Adrenal gland (tissue), 12 donors: ENCODE data around the gene RNF141. TPM values are rescaled to one million over a fixed set of nuclear protein-coding genes. Genes with fewer than 3 reads are reported as not detected.

Experiments used
- DNase-seq, 7 donors: peaks; one replicate each; pipeline ENCODE4 v3.0.0-alpha.2; 2019 to 2020
- H3K27ac ChIP-seq, 5 donors: fragments of 200-600 bp; sonication (generic) in 4 of 5; 1 replicate in 3 of 5; 2 replicates in 2 of 5; pipeline versions ENCODE4 v1.5.1 to v1.8.0; 2016 to 2020; ENCODE audit warnings: mild to moderate bottlenecking in 1 of 5
- H3K27me3 ChIP-seq: fragments of 200-600 bp; 2 replicates; pipeline ENCODE4 v1.8.0; 2021
- H3K36me3 ChIP-seq, 2 donors: fragments of 200-600 bp; replicated peaks in 1 of 2; 1 replicate in 1 of 2; 2 replicates in 1 of 2; pipeline versions ENCODE4 v1.5.1 to v1.8.0; 2018 to 2022
- H3K4me1 ChIP-seq, 2 donors: fragments of 200-600 bp; replicated peaks in 1 of 2; 1 replicate in 1 of 2; 2 replicates in 1 of 2; pipeline versions ENCODE4 v1.5.1 to v1.8.0; 2018 to 2021
- H3K4me3 ChIP-seq, 4 donors: fragments of 200-600 bp; sonication (generic) in 3 of 4; one replicate each; pipeline ENCODE4 v1.5.1; 2016 to 2018
- H3K9me3 ChIP-seq, 3 donors: fragments of 200-600 bp; sonication (generic) in 1 of 3; replicated peaks in 1 of 3; 1 replicate in 2 of 3; 2 replicates in 1 of 3; pipeline versions ENCODE4 v1.5.1 to v1.8.0; 2016 to 2021
- CTCF ChIP-seq, 6 experiments: fragments of 450-650 bp in 4 of 6; fragments of 200-600 bp in 2 of 6; sonication (generic) in 1 of 6; IDR thresholded peaks; 1 replicate in 5 of 6; 2 replicates in 1 of 6; pipeline versions ENCODE4 v1.5.1 to v1.8.0; 2016 to 2021; ENCODE audit warnings: antibody characterized with exemption in 6 of 6, mild to moderate bottlenecking in 2 of 6, moderate library complexity in 1 of 6
- POLR2A ChIP-seq, 2 donors: fragments of 450-650 bp; IDR thresholded peaks; one replicate each; pipeline ENCODE4 v1.6.1; 2017; ENCODE audit warnings: antibody characterized with exemption in 2 of 2, mild to moderate bottlenecking in 2 of 2, moderate library complexity in 1 of 2
- WGBS, 4 donors: extraction: QIAGEN DNeasy Blood & Tissue Kit in 2 of 4; methylation state at CpG; one replicate each; pipeline versions ENCODE4 v1.1.5 to v1.1.7; 2013 to 2017; 5-methylcytosine and 5-hydroxymethylcytosine counted together
- intact Hi-C, 2 donors: fragments of 100-400 bp; cut with DNase I; formaldehyde crosslinking; loops; one replicate each; pipeline versions ENCODE4 v1.14.1 to v1.15.0; 2022 to 2023
- polyA plus RNA-seq, 3 donors: library from polyadenylated mRNA; stranded (reverse); fragments of 200-250 nt in 2 of 3; fragments of 350-450 nt in 1 of 3; fragmentation: Illumina TruSeq in 1 of 3; extraction: RNeasy Lipid Tissue Mini Kit (QIAGEN cat#74804) in 1 of 3; gene quantifications; one replicate each; pipeline ENCODE4 v1.2.3, GENCODE V29; 2013 to 2014
- total RNA-seq, 9 donors: library from RNA; depleted of rRNA in 4 of 9; stranded (reverse); fragments of >200 nt in 4 of 9; fragments of 120-200 nt in 1 of 9; fragmentation: NEBNext Ultra II Directional in 1 of 9; extraction: Animal tissue kit (Norgen Biotek cat#: 25700) in 1 of 9; gene quantifications; one replicate each; pipeline versions ENCODE4 v1.1.0 to v1.2.4, GENCODE V29; 2013 to 2023
- donor health status: healthy with polysubstance abuse.
- donor health status: Bipolar disorder and iron deficiency.
- donor health status: DM: yes; HTN: yes; CAD: no.
- donor health status: DM: no; HTN: no; CAD: no.
- donor health status: DM: no; HTN: no; CAD: no.
- donor health status: DM: yes; HTN: yes; CAD: no.

Gene RNF141
- total and polyA plus RNA-seq, 12 donors: 10.3 to 109 (median 56.1) TPM

GRCh38 chr11:10477690-10478046, 63.3 kb downstream of the RNF141 start:
- Histone ChIP-seq H3K27me3 (no peaks in the 10 kb centered on the region), H3K9me3 (no peaks in the 10 kb centered on the region), H3K27ac (peak overlapping the region in 2 of 5 donors; percentile 10 to 26), H3K4me1 (peaks cover 0 to 7% of the 10 kb centered on the region in 2 donors), H3K36me3 (peaks cover 0 to 7% of the 10 kb centered on the region in 2 donors), H3K4me3 (no peak overlapping the region)
- 96 to 100% (median 97%) methylated on average over 5 to 8 of the region's 8 CpGs for WGBS, 4 donors
- intact Hi-C loops: no loop called here
- peak in 3 of 7 donors; percentile 11 to 50 (median 18) for DNase-seq
- TF ChIP-seq CTCF (IDR thresholded peaks at IDR 0.05): no peak
- no peak for TF ChIP-seq POLR2A (IDR thresholded peaks at IDR 0.05)

GRCh38 chr11:10476927-10477689, 63.9 kb downstream of the RNF141 start:
- peak in 4 of 7 donors; percentile 13 to 59 (median 26) for DNase-seq
- WGBS, 4 donors: 69 to 80% (median 73%) methylated on average over 5 of the region's 5 CpGs
- H3K4me3 ChIP-seq: no peak overlapping the region
- H3K9me3 ChIP-seq: no peaks in the 10 kb centered on the region
- intact Hi-C loops: no loop called here
- peak overlapping the region in 2 of 5 donors; percentile 13 to 26 for H3K27ac ChIP-seq
- H3K36me3 ChIP-seq: peaks cover 0 to 2% of the 10 kb centered on the region in 2 donors
- H3K27me3 ChIP-seq: no peaks in the 10 kb centered on the region
- peaks cover 0 to 7% of the 10 kb centered on the region in 2 donors for H3K4me1 ChIP-seq
- no peak for TF ChIP-seq CTCF (IDR thresholded peaks at IDR 0.05)
- TF ChIP-seq POLR2A (IDR thresholded peaks at IDR 0.05): no peak

- Histone ChIP-seq H3K27ac (no peak overlapping the region), H3K9me3 (no peaks in the 10 kb centered on the region), H3K36me3 (no peaks in the 10 kb centered on the region), H3K4me3 (no peak overlapping the region), H3K27me3 (no peaks in the 10 kb centered on the region), H3K4me1 (peaks cover 0 to 7% of the 10 kb centered on the region in 2 donors)
- intact Hi-C loops: no loop called here
- DNase-seq: peak in 4 of 7 donors; percentile 6 to 24 (median 12)
- TF ChIP-seq POLR2A (IDR thresholded peaks at IDR 0.05): no peak
- TF ChIP-seq CTCF (IDR thresholded peaks at IDR 0.05): no peak
- WGBS, 4 donors: 85 to 100% (median 97%) methylated on average over 1 of the region's 1 CpG
Observed at GRCh38 chr11:10476342-10476741, 64.6 kb downstream of the RNF141 start.

GRCh38 chr11:10474551-10474950, 66.4 kb downstream of the RNF141 start:
- intact Hi-C loops: no loop called here
- Histone ChIP-seq H3K4me1 (peaks cover 0 to 7% of the 10 kb centered on the region in 2 donors), H3K27ac (no peak overlapping the region), H3K4me3 (no peak overlapping the region), H3K27me3 (no peaks in the 10 kb centered on the region), H3K9me3 (no peaks in the 10 kb centered on the region), H3K36me3 (no peaks in the 10 kb centered on the region)
- peak in 3 of 7 donors; percentile 5 to 48 (median 18) for DNase-seq
- WGBS, 4 donors: 83 to 100% (median 89%) methylated on average over 1 to 2 of the region's 2 CpGs
- TF ChIP-seq CTCF (IDR thresholded peaks at IDR 0.05) (no peak), POLR2A (IDR thresholded peaks at IDR 0.05) (no peak)
